Lower lobe of right lung (tissue), 2 donors: Measurements from ENCODE around the gene NACC2. TPM values are rescaled to one million over a fixed set of nuclear protein-coding genes. Genes with fewer than 3 reads are reported as not detected.

Experiments
- ATAC-seq, 2 donors: fragments of 200-7000 bp; cut with Tn5 transposase; one replicate each; pipeline ENCODE4 v1.9.1; 2020 to 2022; ENCODE audit warnings: mild to moderate bottlenecking in 2 of 2, moderate library complexity in 2 of 2
- DNase-seq: peaks from one replicate; pipeline ENCODE4 v3.0.0-alpha.2; 2020
- H3K27ac ChIP-seq: fragments of 200-600 bp; one replicate; pipeline ENCODE4 v1.8.0; 2022
- H3K27me3 ChIP-seq: fragments of 200-600 bp; one replicate; pipeline ENCODE4 v1.8.0; 2022; ENCODE audit warnings: low read depth
- H3K36me3 ChIP-seq: fragments of 200-600 bp; one replicate; pipeline ENCODE4 v1.8.0; 2022; ENCODE audit warnings: mild to moderate bottlenecking
- H3K4me1 ChIP-seq: fragments of 200-600 bp; one replicate; pipeline ENCODE4 v1.8.0; 2022
- H3K4me3 ChIP-seq: fragments of 200-600 bp; one replicate; pipeline ENCODE4 v1.8.0; 2022; ENCODE audit warnings: mild to moderate bottlenecking
- H3K9me3 ChIP-seq: fragments of 200-600 bp; one replicate; pipeline ENCODE4 v1.8.0; 2022
- CTCF ChIP-seq: fragments of 200-600 bp; IDR thresholded peaks from one replicate; pipeline ENCODE4 v1.8.0; 2022; ENCODE audit warnings: antibody characterized with exemption, mild to moderate bottlenecking
- intact Hi-C: fragments of 100-400 bp; cut with DNase I; formaldehyde crosslinking; loops from one replicate; pipeline ENCODE4 v1.11.0; 2022
- total RNA-seq: library from RNA; stranded (reverse); fragmentation: NEBNext Ultra II Directional; extraction: Animal tissue kit (Norgen Biotek cat#: 25700); gene quantifications from one replicate; pipeline ENCODE4 v1.2.1, GENCODE V29; 2021
- donor health status: DM: no; HTN: yes; CAD: no; lungs with severe emphysema.

The NACC2 gene
- total RNA-seq, 1 donor from 2014 or later: 27.0 TPM

- DNase-seq: no peak
- no peak for TF ChIP-seq CTCF
- Histone ChIP-seq H3K36me3 (peaks cover 9% of the 10 kb centered on the region), H3K4me3 (no peak overlapping the region), H3K4me1 (peaks cover 19% of the 10 kb centered on the region), H3K27me3 (no peaks in the 10 kb centered on the region), H3K27ac (no peak overlapping the region), H3K9me3 (no peaks in the 10 kb centered on the region)
- no peak for ATAC-seq
- intact Hi-C loops: no loop called here
Measured at GRCh38 chr9:136020671-136021070, 74.4 kb downstream of the NACC2 start.

DNA sequence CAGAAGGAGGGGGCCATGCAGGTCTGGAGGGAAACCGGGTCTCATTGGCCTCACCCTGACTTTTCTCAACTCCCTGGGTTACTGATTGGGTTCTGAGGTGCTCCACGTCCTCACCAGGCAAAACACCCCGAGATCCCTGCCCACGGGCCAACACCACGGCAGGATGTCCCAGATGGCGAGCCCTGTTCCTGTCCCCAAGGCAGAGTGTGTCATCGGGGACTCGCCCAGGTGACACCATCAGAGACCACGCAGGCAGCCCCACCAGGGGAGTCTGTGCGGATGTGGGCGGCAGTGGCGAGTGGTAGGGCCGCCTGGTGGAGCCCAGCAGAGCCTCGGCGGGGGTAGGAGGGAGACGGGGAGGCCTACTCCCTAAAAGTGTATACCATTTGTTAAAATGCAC is 74.9 kb downstream of the NACC2 start:
- Histone ChIP-seq H3K36me3 (peaks cover 13% of the 10 kb centered on the region), H3K4me1 (peaks cover 23% of the 10 kb centered on the region), H3K9me3 (no peaks in the 10 kb centered on the region), H3K27ac (no peak overlapping the region), H3K27me3 (no peaks in the 10 kb centered on the region), H3K4me3 (no peak overlapping the region)
- DNase-seq (no peak), ATAC-seq (no peak)
- no peak for TF ChIP-seq CTCF
- intact Hi-C loops: no loop called here

GRCh38 chr9:136019681-136020060 is 75.4 kb downstream of the NACC2 start:
- no peak for TF ChIP-seq CTCF
- Histone ChIP-seq H3K9me3 (no peaks in the 10 kb centered on the region), H3K36me3 (peaks cover 15% of the 10 kb centered on the region), H3K4me3 (no peak overlapping the region), H3K27me3 (no peaks in the 10 kb centered on the region), H3K4me1 (peaks cover 23% of the 10 kb centered on the region), H3K27ac (no peak overlapping the region)
- intact Hi-C loops: no loop called here
- no peak for DNase-seq
- ATAC-seq: no peak

DNA sequence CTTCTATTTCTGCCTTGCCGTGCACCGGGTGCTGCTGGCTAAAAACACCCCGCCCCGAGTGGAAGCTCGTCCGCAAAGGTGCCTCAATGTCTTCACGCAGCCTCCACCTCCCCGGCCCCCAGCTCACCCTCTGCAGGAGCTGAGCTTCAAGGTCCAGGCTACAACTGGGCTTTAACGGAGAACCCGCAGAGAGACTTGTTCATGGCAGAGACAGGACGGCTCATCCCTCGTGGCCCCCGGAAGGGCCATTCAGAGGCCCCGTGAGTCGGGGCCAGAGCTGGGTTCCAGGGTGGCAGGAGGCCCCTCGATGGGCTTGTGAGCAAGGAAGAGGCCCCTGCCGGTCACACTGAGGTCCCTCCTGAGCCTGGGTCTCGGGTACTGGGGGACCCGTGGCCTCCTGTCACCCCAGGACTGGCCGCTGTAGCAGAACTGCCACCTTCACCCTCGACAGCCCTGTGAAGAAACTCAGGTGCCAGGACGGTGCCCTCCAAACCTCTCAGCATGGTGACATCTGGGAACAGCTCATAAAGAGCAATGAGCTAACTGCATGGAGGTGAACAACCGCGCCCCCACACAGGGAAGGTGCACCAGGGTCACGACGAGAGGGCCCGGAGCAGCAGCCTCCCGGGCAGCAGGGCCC is 75.9 kb downstream of the NACC2 start:
- DNase-seq (peak; percentile 39), ATAC-seq (no peak)
- H3K4me1 ChIP-seq: peaks cover 26% of the 10 kb centered on the region
- intact Hi-C loops: no loop called here
- H3K27me3 ChIP-seq: no peaks in the 10 kb centered on the region
- peaks cover 15% of the 10 kb centered on the region for H3K36me3 ChIP-seq
- no peaks in the 10 kb centered on the region for H3K9me3 ChIP-seq
- no peak for TF ChIP-seq CTCF
- no peak overlapping the region for H3K4me3 ChIP-seq
- no peak overlapping the region for H3K27ac ChIP-seq

DNA sequence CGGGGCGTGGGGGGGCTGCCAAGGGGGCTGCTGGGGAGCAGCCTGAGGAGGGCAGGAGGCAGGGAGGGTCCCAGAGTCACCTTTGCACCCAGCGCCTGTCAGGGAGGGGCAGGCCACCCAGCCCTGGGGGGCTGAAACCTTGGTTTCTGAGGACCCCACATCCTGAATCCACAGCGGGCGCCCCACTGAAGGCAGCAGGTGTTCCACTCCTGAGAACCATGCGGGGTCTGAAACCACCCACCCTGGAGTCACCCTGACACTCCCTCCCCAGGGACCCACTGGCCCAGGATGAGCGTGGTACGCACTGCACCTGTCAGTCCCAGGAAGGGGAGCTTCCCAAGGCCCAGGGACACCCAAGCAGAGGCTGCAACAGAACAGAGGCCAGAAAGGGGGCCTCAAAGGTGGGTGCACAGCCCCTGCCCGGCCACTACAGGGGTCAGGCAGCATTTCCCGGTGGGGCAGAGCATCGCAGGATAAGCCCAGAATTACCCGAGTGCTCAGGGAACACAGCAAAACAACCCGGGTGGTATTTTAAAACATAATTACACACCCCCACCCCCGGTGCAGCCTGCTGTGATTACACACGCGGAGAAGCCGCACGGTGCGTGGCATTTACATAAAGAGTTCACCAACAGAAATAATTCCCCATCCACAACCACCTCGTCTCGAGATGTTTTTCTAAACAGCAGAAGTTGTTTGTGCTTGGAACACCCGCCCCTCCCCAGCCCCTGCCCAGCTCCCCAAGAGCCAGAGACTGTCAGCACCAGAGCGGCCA is 76.6 kb downstream of the NACC2 start:
- Histone ChIP-seq H3K27ac (no peak overlapping the region), H3K36me3 (peaks cover 17% of the 10 kb centered on the region), H3K4me1 (peaks cover 27% of the 10 kb centered on the region), H3K27me3 (no peaks in the 10 kb centered on the region), H3K4me3 (no peak overlapping the region), H3K9me3 (no peaks in the 10 kb centered on the region)
- DNase-seq (no peak), ATAC-seq (no peak)
- no peak for TF ChIP-seq CTCF
- intact Hi-C loops: no loop called here
